T-cell (primary cell): Measurements from ENCODE around the gene BCR. TPM values are rescaled to one million over a fixed set of nuclear protein-coding genes. Genes with fewer than 3 reads are reported as not detected.

Source experiments
- ATAC-seq, 4 experiments: fragments of 200-7000 bp in 3 of 4; fragments of 150-1000 bp in 1 of 4; cut with Tn5 transposase; replicated peaks in 1 of 4; 1 replicate in 3 of 4; 2 replicates in 1 of 4; pipeline ENCODE4 v1.10.0; 2021; ENCODE audit warnings: moderate library complexity in 3 of 4, mild to moderate bottlenecking in 2 of 4, moderate number of reproducible peaks in 1 of 4
- CTCF ChIA-PET, 2 donors: fragments of 300-600 bp; sonication (Branson Sonifier 250); formaldehyde crosslinking; loops; one replicate each; lab custom pipeline; 2022; ENCODE audit warnings: antibody characterized with exemption in 2 of 2; lab: Charles Lee
- POLR2A ChIA-PET, 2 donors: fragments of 300-600 bp; sonication (Branson Sonifier 250); formaldehyde crosslinking; loops; one replicate each; lab custom pipeline; 2022; ENCODE audit warnings: antibody characterized with exemption in 2 of 2; lab: Charles Lee
- DNase-seq, 35 experiments: peaks; one replicate each; pipeline versions ENCODE4 v3.0.0 to v3.0.0-alpha.2; 2013 to 2023
- H3K27ac ChIP-seq: one replicate; pipeline ENCODE4 v1.5.1; 2013; ENCODE audit warnings: low read length
- H3K27me3 ChIP-seq, 2 experiments: replicated peaks in 1 of 2; 1 replicate in 1 of 2; 2 replicates in 1 of 2; pipeline versions ENCODE4 v1.6.1 to v1.7.0; 2013; ENCODE audit warnings: low read length in 1 of 2, mixed read lengths in 1 of 2; ENCODE audit not compliant: control insufficient read depth in 2 of 2, insufficient read depth in 2 of 2; ENCODE audit errors: extremely low read depth in 1 of 2
- H3K36me3 ChIP-seq, 2 donors: 1 replicate in 1 of 2; 2 replicates in 1 of 2; pipeline versions ENCODE4 v1.6.1 to v1.7.0; 2013; ENCODE audit warnings: low read length in 1 of 2; ENCODE audit not compliant: control insufficient read depth in 2 of 2, insufficient read depth in 1 of 2; ENCODE audit errors: extremely low read depth in 1 of 2
- H3K4me1 ChIP-seq, 2 experiments: 1 replicate in 1 of 2; 2 replicates in 1 of 2; pipeline versions ENCODE4 v1.6.1 to v1.7.0; 2013; ENCODE audit warnings: low read length in 2 of 2, mixed read lengths in 1 of 2; ENCODE audit not compliant: insufficient read depth in 2 of 2, control insufficient read depth in 1 of 2; ENCODE audit errors: extremely low read depth in 1 of 2
- H3K4me3 ChIP-seq, 2 donors: 1 replicate in 1 of 2; 2 replicates in 1 of 2; pipeline versions ENCODE4 v1.5.1 to v1.7.0; 2013; ENCODE audit warnings: mild to moderate bottlenecking in 2 of 2, low read length in 1 of 2, moderate library complexity in 1 of 2; ENCODE audit not compliant: control insufficient read depth in 1 of 2; ENCODE audit errors: extremely low read depth in 1 of 2
- H3K9me3 ChIP-seq: 2 replicates; pipeline ENCODE4 v1.7.0; 2013
- H3K27ac Mint-ChIP-seq, 2 donors: one replicate each; pipeline ENCODE4 v1.8.0; 2020 to 2021; ENCODE audit warnings: mild to moderate bottlenecking in 2 of 2, mixed read lengths in 2 of 2
- H3K27me3 Mint-ChIP-seq, 2 donors: one replicate each; pipeline ENCODE4 v1.8.0; 2021 to 2022; ENCODE audit warnings: mixed read lengths in 2 of 2
- H3K36me3 Mint-ChIP-seq: one replicate; pipeline ENCODE4 v1.8.0; 2021; ENCODE audit warnings: mixed read lengths
- H3K4me1 Mint-ChIP-seq, 3 donors: one replicate each; pipeline ENCODE4 v1.8.0; 2020 to 2022; ENCODE audit warnings: mixed read lengths in 3 of 3, mild to moderate bottlenecking in 1 of 3
- H3K4me3 Mint-ChIP-seq, 3 donors: one replicate each; pipeline ENCODE4 v1.8.0; 2020 to 2022; ENCODE audit warnings: mild to moderate bottlenecking in 3 of 3, mixed read lengths in 3 of 3, moderate library complexity in 3 of 3
- H3K9me3 Mint-ChIP-seq, 3 donors: one replicate each; pipeline ENCODE4 v1.8.0; 2020 to 2022; ENCODE audit warnings: mixed read lengths in 3 of 3
- WGBS: methylation state at CpG from one replicate; pipeline ENCODE4 v1.1.5; 2013; ENCODE audit warnings: missing lambda C conversion rate; ENCODE audit not compliant: insufficient coverage; 5-methylcytosine and 5-hydroxymethylcytosine counted together
- total RNA-seq, 35 experiments: library from RNA in 6 of 35; stranded (reverse) in 6 of 35; fragments of 120-200 nt in 1 of 35; gene quantifications; one replicate each; pipeline versions ENCODE4 v1.2.1 to v1.2.4 and lab custom pipeline; 2013 to 2026

The BCR gene
- total RNA-seq, 5 donors from 2014 or later (not counting 1 experiment from before 2014, with no cell fraction given), result 74.6 to 103 (median 85.5) TPM

- no CpG with 5 or more reads among the region's 3 CpGs for WGBS
- no peaks in the 10 kb centered on the region for H3K9me3 Mint-ChIP-seq
- Histone ChIP-seq H3K27me3 (no peaks in the 10 kb centered on the region), H3K27ac (no peak overlapping the region), H3K9me3 (no peaks in the 10 kb centered on the region), H3K36me3 (peaks cover 0 to 6% of the 10 kb centered on the region in 2 donors), H3K4me1 (peaks cover 11 to 40% of the 10 kb centered on the region in 2 experiments), H3K4me3 (no peak overlapping the region)
- ATAC-seq (no peak), DNase-seq (no peak)
- POLR2A ChIA-PET, result no interaction called here
- CTCF ChIA-PET, result no interaction called here
- H3K4me3 Mint-ChIP-seq, result no peak overlapping the region
- peak overlapping the region; percentile 73 to 83 for H3K27ac Mint-ChIP-seq
- peaks cover 13% of the 10 kb centered on the region for H3K36me3 Mint-ChIP-seq
- no peaks in the 10 kb centered on the region for H3K27me3 Mint-ChIP-seq
- peaks cover 61 to 73% (median 69%) of the 10 kb centered on the region in 3 donors for H3K4me1 Mint-ChIP-seq
Measured at GRCh38 chr22:23211622-23212021, 31.3 kb downstream of the BCR start.

- Histone ChIP-seq H3K27ac (no peak overlapping the region), H3K36me3 (peaks cover 0 to 6% of the 10 kb centered on the region in 2 donors), H3K9me3 (no peaks in the 10 kb centered on the region), H3K4me3 (no peak overlapping the region), H3K4me1 (peaks cover 16 to 47% of the 10 kb centered on the region in 2 experiments), H3K27me3 (no peaks in the 10 kb centered on the region)
- Mint-ChIP-seq H3K9me3 (no peaks in the 10 kb centered on the region), H3K4me3 (no peak overlapping the region), H3K36me3 (peaks cover 7% of the 10 kb centered on the region), H3K27ac (peak overlapping the region; percentile 73 to 83), H3K4me1 (peaks cover 61 to 75% (median 73%) of the 10 kb centered on the region in 3 donors), H3K27me3 (no peaks in the 10 kb centered on the region)
- POLR2A ChIA-PET, result no interaction called here
- ATAC-seq, result no peak
- no peak for DNase-seq
- CTCF ChIA-PET, result no interaction called here
- 86% methylated on average over 6 of the region's 10 CpGs for WGBS
Measured at GRCh38 chr22:23212061-23213021, 32.0 kb downstream of the BCR start.

GRCh38 chr22:23213022-23213555 is 32.8 kb downstream of the BCR start:
- 93% methylated on average over 13 of the region's 13 CpGs for WGBS
- peak overlapping the region in 1 of 3 donors; percentile 17 for H3K4me3 Mint-ChIP-seq

GRCh38 chr22:23213581-23214334 is 33.4 kb downstream of the BCR start:
- Histone ChIP-seq H3K9me3 (no peaks in the 10 kb centered on the region), H3K36me3 (peaks cover 0 to 8% of the 10 kb centered on the region in 2 donors), H3K27me3 (no peaks in the 10 kb centered on the region), H3K4me3 (no peak overlapping the region), H3K27ac (no peak overlapping the region), H3K4me1 (peaks cover 26 to 61% of the 10 kb centered on the region in 2 experiments)
- POLR2A ChIA-PET, result interaction anchor here in 1 of 2 donors (0.5 kb wide), 1 partner anchor 72 kb away, joined by 3 read pairs; no protein-coding TSS in a partner anchor
- 85% methylated on average over 10 of the region's 11 CpGs for WGBS
- CTCF ChIA-PET, result no interaction called here
- DNase-seq (no peak), ATAC-seq (no peak)
- Mint-ChIP-seq H3K9me3 (no peaks in the 10 kb centered on the region), H3K4me3 (peak overlapping the region in 1 of 3 donors; percentile 17), H3K4me1 (peaks cover 71 to 81% (median 81%) of the 10 kb centered on the region in 3 donors), H3K36me3 (peaks cover 6% of the 10 kb centered on the region), H3K27me3 (no peaks in the 10 kb centered on the region), H3K27ac (peak overlapping the region; percentile 56 to 92)

More at GRCh38 chr22:23213022-23213555, 32.8 kb downstream of the BCR start:
- POLR2A ChIA-PET, result no interaction called here
- H3K4me3 ChIP-seq, result no peak overlapping the region
- no peaks in the 10 kb centered on the region for H3K27me3 ChIP-seq
- peaks cover 64 to 76% (median 75%) of the 10 kb centered on the region in 3 donors for H3K4me1 Mint-ChIP-seq
- peaks cover 21 to 55% of the 10 kb centered on the region in 2 experiments for H3K4me1 ChIP-seq
- DNase-seq, result no peak
- no peaks in the 10 kb centered on the region for H3K9me3 Mint-ChIP-seq
- peak overlapping the region; percentile 4 to 92 for H3K27ac Mint-ChIP-seq
- H3K36me3 ChIP-seq, result peaks cover 0 to 9% of the 10 kb centered on the region in 2 donors
- H3K27me3 Mint-ChIP-seq, result no peaks in the 10 kb centered on the region
- CTCF ChIA-PET, result no interaction called here
- H3K36me3 Mint-ChIP-seq, result peaks cover 7% of the 10 kb centered on the region
- no peaks in the 10 kb centered on the region for H3K9me3 ChIP-seq
- no peak for ATAC-seq
- H3K27ac ChIP-seq, result no peak overlapping the region

GRCh38 chr22:23214398-23214797 is 34.1 kb downstream of the BCR start:
- Histone ChIP-seq H3K36me3 (peaks cover 0 to 7% of the 10 kb centered on the region in 2 donors), H3K9me3 (no peaks in the 10 kb centered on the region), H3K4me3 (no peak overlapping the region), H3K27me3 (no peaks in the 10 kb centered on the region), H3K27ac (no peak overlapping the region), H3K4me1 (peaks cover 31 to 68% of the 10 kb centered on the region in 2 experiments)
- Mint-ChIP-seq H3K4me3 (no peak overlapping the region), H3K4me1 (peaks cover 77 to 85% (median 85%) of the 10 kb centered on the region in 3 donors), H3K27me3 (no peaks in the 10 kb centered on the region), H3K27ac (peak overlapping the region; percentile 56 to 92), H3K36me3 (peaks cover 4% of the 10 kb centered on the region), H3K9me3 (no peaks in the 10 kb centered on the region)
- CTCF ChIA-PET, result no interaction called here
- DNase-seq (no peak), ATAC-seq (no peak)
- POLR2A ChIA-PET, result no interaction called here
- 97% methylated on average over 4 of the region's 9 CpGs for WGBS
